COLO829 (cell line): ENCODE measurements around the gene TAP2.

ENCODE experiments used
- DNase-seq: peaks from one replicate; pipeline ENCODE4 v3.0.0; 2012; ENCODE audit warnings: low spot score

Gene TAP2

GRCh38 chr6:32854376-32855178 lies 16.0 kb upstream of the TAP2 start:
- DNase-seq, result peak; percentile 49

DNA sequence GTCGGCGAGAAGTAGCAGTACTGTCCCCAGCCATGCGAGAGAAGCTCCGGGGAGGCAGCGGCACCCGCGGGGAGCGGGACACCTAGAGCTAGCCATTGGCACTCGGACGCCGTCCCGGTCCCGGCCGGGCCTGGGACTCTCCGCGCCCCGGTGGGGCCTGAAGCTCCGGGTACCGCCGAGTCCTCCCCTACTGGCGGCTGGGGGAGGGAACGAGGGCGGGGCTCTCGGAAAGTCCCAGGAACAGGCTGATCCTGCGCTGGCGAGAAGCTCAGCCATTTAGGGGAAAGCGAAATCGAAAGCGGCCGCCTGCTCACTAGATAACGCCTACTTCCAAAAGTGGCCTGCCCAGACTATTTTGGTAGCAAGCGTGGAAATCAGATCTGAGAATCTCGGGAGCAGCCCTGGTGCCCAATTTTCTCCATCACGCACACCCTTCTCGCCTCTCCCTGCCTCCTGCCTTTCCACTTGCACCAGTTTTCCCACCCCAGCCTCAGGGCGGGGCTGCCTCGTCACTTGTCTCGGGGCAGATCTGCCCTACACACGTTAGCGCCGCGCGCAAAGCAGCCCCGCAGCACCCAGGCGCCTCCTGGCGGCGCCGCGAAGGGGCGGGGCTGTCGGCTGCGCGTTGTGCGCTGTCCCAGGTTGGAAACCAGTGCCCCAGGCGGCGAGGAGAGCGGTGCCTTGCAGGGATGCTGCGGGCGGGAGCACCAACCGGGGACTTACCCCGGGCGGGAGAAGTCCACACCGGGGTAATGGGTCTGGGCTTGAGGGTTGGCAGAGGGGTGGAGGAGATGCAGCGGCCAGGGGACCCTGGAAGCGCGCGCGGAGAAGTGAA lies 15.2 kb upstream of the TAP2 start, which contains the start of the genes PSMB9 and TAP1:
TSS of gene PSMB9 (plus strand) at position 652 of the 835 bp plus-strand sequence. CDS start at position 690, 38 bp downstream.
TSS of gene TAP1 (minus strand) at position 164 of the 835 bp plus-strand sequence. CDS start at position 96, 68 bp downstream.
- peak; percentile 97 for DNase-seq

DNA sequence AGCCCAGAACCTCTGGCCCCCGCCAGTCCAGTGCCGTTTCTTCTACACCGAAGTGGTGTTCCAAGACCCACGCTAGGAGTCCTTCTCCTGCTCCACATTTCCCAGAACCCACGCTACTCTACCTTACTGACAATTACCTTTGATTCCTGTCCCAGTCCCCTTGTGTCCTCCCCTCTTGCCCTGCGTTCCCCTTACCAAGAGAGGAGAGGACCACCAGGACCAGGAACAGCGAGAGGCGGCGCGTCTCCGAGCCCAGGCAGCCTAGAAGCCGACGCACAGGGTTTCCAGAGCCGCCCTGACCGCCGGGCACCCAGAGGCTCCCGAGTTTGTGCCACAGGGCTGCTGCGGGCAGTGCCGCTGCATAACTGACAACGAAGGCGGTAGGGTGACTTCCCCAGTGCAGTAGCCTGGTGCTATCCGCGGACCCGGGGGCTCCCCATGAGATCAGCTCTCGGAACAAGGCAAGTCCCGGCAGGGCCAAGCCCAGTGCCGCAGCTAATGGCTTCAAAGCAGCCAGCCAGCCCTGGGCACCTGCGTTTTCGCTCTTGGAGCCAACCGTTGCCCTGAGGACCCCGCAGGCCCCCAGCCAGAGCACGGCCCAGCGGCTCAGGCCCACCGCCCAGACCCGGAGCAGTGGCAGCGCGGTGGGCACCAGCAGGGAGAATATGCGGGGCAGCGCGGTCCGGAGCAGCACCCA lies 14.5 kb upstream of the TAP2 start:
- DNase-seq, result no peak

DNA sequence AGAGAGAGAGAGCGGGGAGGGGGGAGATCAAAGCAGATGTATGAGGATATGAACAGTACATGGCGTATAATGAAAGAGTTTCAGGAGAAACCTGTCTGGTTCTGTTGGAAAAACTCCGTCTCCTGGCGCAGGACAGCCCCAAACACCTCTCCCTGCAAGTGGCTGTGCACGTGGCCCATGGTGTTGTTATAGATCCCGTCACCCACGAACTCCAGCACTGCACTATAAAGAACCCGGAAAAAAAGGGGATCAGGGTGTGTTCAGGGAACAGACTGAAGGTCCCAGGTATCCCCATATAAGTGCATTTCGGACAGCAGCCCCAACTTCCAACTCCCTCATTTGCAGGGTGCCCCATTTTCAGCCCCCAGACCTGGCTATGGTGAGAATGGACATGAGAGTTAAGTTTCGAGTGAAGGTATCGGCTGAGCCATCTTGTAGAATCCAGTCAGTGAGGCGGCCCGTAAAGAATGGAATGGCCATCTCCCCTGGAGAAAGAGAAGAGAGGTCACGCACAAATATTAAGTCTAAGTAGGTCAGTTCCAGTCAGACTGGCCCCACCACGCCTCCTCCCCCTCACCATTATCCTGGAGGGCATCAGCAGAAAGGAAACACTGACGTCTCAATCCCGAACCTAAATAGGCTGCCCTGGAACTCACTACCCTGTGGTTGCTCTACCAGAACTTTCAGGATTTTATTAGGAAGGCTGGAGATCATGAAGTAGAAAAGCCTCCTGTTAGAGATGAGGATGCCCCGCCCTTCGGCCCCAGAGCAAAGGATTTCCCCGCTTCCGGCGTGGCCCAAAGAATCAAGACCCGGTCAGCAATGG lies 13.7 kb upstream of the TAP2 start:
- peak; percentile 23 for DNase-seq

GRCh38 chr6:32851025-32851424 lies 12.5 kb upstream of the TAP2 start:
- DNase-seq, result no peak

GRCh38 chr6:32849126-32849525 lies 10.6 kb upstream of the TAP2 start:
- DNase-seq, result no peak

DNA sequence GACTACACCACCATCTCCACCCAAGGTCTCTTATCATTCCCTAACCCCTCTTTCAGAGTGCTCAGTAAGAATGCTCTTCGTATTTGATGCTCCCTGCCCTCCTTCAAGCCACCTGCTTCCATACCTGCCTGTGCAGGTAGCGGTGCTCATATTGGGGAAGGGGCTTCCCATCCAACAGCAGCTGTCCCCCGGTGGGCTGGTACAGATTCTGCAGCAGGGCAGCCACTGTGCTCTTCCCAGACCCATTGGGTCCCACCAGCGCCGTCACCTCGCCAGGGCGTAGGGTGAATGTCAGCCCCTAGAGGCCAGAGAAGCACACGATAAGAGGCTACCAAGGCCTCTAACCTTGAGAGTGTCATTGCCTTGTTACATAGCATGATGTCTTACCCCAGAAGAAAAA lies 9.3 kb upstream of the TAP2 start:
- no peak for DNase-seq

DNA sequence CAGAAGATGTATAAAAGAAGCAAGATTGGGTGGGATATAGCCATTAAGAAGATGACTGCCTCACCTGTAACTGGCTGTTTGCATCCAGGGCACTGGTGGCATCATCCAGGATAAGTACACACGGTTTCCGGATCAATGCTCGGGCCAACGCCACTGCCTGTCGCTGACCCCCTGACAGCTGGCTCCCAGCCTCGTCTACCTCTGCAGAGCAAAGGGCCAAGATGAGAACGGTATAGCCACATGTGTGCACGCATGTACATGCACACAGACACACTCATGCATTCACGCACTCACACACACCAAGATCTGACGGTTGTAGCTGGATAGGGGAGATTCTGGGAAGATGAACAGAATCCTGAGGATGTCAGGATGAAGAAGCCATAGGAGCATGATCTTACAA lies 8.5 kb upstream of the TAP2 start:
- DNase-seq, result no peak

- DNase-seq, result no peak
These were observed 6.9 kb upstream of the TAP2 start for GRCh38 chr6:32845384-32845884.

GRCh38 chr6:32844839-32845383 lies 6.4 kb upstream of the TAP2 start:
- no peak for DNase-seq

DNA sequence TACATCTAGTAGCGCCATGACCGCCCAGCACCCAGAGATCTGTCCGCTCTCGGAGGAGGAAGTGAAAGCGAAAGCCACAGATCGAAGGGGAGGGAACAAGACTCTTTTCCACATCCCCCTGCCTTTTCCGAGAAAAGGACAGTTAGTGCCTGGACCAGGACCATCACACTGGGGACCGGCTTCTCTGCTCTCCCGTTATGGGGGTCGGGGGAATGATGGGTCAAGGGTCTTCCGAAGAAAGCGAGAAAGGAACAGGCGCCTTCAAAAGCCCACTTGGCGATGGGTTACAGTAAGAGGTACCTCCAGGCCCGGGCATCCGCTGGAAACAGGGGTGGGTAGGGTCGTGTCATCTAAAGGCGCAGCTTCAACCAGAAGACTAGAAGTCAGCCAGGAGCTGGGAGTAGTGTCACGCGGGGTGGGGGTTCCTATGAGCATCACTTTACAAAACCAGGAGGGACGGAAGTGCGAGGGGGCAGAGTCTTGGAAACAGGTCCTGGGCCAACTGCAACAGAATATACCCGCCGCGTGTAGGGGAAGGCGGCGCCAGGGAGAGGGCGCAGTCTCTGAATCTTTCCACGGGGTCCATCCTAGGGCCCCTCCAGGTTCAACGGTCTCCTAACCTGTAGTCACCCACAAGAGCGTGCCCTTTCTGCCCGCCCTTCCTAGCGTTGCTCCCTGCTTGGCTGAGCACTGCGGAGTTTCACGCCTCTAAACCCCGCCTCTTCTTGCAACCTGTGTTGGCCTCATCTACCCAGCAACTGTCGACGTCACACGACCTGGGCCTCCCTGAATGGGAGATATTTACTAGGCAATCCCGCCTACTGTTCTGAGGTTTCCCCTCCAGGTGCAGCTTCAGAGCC lies 5.7 kb upstream of the TAP2 start, which contains the start of gene PSMB8:
TSS of gene PSMB8 (minus strand) at position 69 of the 860 bp plus-strand sequence. CDS start at position 18, 51 bp downstream.
- DNase-seq, result peak; percentile 91

DNA sequence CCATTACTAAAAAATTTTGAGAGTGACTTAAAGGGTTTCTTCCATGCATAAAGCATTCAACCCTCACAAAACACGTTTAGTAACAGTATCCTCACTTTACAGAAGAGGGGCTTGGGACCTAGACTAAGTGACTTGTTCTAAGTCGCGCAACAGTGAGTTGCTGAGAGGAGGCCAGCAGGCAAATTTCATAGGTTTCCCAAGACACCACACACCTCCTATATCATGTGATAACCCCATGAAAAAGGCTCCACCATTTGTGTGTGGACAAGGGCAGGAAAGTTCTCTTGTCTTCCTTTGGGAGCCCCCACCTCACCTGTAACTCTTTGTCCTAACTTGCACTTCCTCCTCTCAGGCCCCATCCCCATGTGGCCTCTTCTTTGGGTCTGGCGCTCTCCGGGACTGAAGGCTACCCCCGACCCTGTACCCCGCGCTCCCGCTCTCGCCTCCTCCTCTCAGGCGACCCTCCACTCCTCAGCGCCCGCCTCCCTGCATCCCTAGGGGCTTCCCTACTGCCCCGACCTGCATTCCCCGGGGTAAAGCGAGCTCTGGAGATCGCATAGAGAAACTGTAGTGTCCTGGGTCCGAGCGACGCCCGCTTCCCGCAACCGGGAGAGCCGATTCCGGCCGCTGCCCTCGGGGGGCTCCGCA lies 4.9 kb upstream of the TAP2 start:
- no peak for DNase-seq

- no peak for DNase-seq
These were observed 4.2 kb upstream of the TAP2 start for GRCh38 chr6:32842690-32843089.

GRCh38 chr6:32842021-32842650 lies 3.6 kb upstream of the TAP2 start:
- no peak for DNase-seq

DNA sequence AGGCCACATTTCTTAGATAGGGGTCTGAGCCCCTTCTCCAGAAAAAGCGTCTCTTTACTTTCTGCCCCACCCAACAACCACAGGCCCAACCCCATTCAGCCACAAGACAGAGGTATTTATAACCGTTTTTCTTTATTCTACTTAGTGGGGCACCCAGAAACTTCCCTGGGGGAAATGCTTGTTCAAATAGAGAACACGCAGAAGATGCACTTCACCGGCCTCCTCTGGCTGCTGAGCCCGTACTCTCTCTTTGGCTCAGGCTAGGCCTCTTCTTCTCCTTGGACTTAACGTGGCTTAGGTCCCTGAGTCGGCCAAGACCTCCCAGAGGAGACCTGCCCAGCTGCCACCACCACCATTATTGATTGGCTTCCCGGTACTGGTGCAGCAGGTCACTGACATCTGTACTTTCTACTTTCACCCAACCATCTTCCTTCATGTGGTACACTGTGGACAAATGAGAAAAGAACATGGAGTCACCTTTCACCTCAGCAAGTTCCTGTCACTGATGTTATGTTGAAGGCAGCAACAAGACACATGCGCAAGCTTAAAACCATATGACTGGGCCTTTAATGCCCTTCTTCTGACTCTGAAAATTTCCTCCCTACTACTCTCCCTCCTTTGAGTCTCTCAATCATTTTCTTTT lies 2.2 kb upstream of the TAP2 start:
- DNase-seq, result no peak

- no peak for DNase-seq
These were observed 817 bp upstream of the TAP2 start for GRCh38 chr6:32839356-32839755.

GRCh38 chr6:32837651-32838113 lies 857 bp downstream of the TAP2 start:
- DNase-seq, result no peak

- DNase-seq, result no peak
These were observed 1.7 kb downstream of the TAP2 start for GRCh38 chr6:32836873-32837272.
